Hepatocyte (in vitro differentiated cells): ENCODE data around the gene VPS8. TPM values are rescaled to one million over a fixed set of nuclear protein-coding genes. Genes with fewer than 3 reads are reported as not detected.
"Not testable (repeated sequence)": the region's sequence is repeated elsewhere in the genome, so short reads cannot be mapped to it uniquely, and the experiment has no call there.

Experiments
- DNase-seq: peaks from one replicate; pipeline ENCODE4 v3.0.0-alpha.2; 2016; ENCODE audit warnings: low spot score
- H2AFZ ChIP-seq: fragments of 200-600 bp; sonication (generic); 2 replicates; pipeline ENCODE4 v1.6.0; 2016; ENCODE audit warnings: antibody characterized with exemption, mild to moderate bottlenecking
- H3K27ac ChIP-seq: fragments of 200-600 bp; sonication (generic); 2 replicates; pipeline ENCODE4 v1.5.1; 2016; ENCODE audit warnings: mild to moderate bottlenecking
- H3K27me3 ChIP-seq: fragments of 200-600 bp; sonication (generic); 2 replicates; pipeline ENCODE4 v1.6.1; 2016
- H3K36me3 ChIP-seq: fragments of 200-600 bp; sonication (generic); replicated peaks from 2 replicates; pipeline ENCODE4 v1.5.1; 2016; ENCODE audit warnings: low read depth; ENCODE audit not compliant: insufficient read depth
- H3K4me1 ChIP-seq: fragments of 200-600 bp; sonication (generic); 2 replicates; pipeline ENCODE4 v1.5.1; 2016; ENCODE audit warnings: mild to moderate bottlenecking, moderate library complexity; ENCODE audit not compliant: insufficient read depth
- H3K4me2 ChIP-seq: fragments of 200-600 bp; sonication (generic); 2 replicates; pipeline ENCODE4 v1.6.0; 2016
- H3K4me3 ChIP-seq: fragments of 200-600 bp; sonication (generic); 2 replicates; pipeline ENCODE4 v1.5.1; 2016; ENCODE audit warnings: mild to moderate bottlenecking
- H3K79me2 ChIP-seq: fragments of 200-600 bp; sonication (generic); 2 replicates; pipeline ENCODE4 v1.6.0; 2017; ENCODE audit warnings: mild to moderate bottlenecking
- H3K9me2 ChIP-seq: fragments of 200-600 bp; sonication (generic); replicated peaks from 2 replicates; pipeline ENCODE4 v1.6.0; 2017; ENCODE audit warnings: mild to moderate bottlenecking; ENCODE audit not compliant: insufficient read depth
- H3K9me3 ChIP-seq: fragments of 200-600 bp; sonication (generic); 2 replicates; pipeline ENCODE4 v1.5.1; 2016; ENCODE audit warnings: low read depth, mild to moderate bottlenecking
- H4K20me1 ChIP-seq: fragments of 200-600 bp; sonication (generic); 2 replicates; pipeline ENCODE4 v1.6.0; 2016; ENCODE audit warnings: mild to moderate bottlenecking; ENCODE audit not compliant: insufficient read depth, poor library complexity, severe bottlenecking
- EZH2 ChIP-seq: fragments of 200-600 bp; sonication (generic); IDR thresholded peaks from 2 replicates; pipeline ENCODE4 v1.6.1; 2016; ENCODE audit warnings: antibody characterized with exemption, mild to moderate bottlenecking, borderline replicate concordance
- EZH2phosphoT487 ChIP-seq: fragments of 200-600 bp; sonication (generic); IDR thresholded peaks from one replicate; pipeline ENCODE4 v1.6.1; 2018; ENCODE audit warnings: antibody characterized with exemption, mild to moderate bottlenecking, low read depth, moderate library complexity; ENCODE audit not compliant: unreplicated experiment, severe bottlenecking
- WGBS: methylation state at CpG from one replicate; pipeline ENCODE4 v1.1.6; 2016; ENCODE audit warnings: low lambda C conversion rate; ENCODE audit errors: missing lambda C conversion rate; 5-methylcytosine and 5-hydroxymethylcytosine counted together
- polyA plus RNA-seq: library from polyadenylated mRNA; unstranded; fragments of >200 nt; fragmentation: Nextera tagmentation; extraction: Ambion mirVana; gene quantifications from 2 replicates; pipeline ENCODE4 v1.2.1, GENCODE V29; 2016
- total RNA-seq: library from RNA; depleted of rRNA; stranded (reverse); fragments of >200 nt; gene quantifications from 2 replicates; pipeline ENCODE4 v1.2.3, GENCODE V29; 2014
- TF ChIP-seq, protein P1 (sequence below): fragments of 200-600 bp; sonication (generic); IDR thresholded peaks from 2 replicates; pipeline ENCODE4 v1.5.1; 2016; ENCODE audit warnings: antibody characterized with exemption, mild to moderate bottlenecking; ENCODE audit not compliant: poor library complexity

Gene VPS8
- total and polyA plus RNA-seq, 2 experiments from 2014 or later = 20.5 to 61.9 TPM

DNA sequence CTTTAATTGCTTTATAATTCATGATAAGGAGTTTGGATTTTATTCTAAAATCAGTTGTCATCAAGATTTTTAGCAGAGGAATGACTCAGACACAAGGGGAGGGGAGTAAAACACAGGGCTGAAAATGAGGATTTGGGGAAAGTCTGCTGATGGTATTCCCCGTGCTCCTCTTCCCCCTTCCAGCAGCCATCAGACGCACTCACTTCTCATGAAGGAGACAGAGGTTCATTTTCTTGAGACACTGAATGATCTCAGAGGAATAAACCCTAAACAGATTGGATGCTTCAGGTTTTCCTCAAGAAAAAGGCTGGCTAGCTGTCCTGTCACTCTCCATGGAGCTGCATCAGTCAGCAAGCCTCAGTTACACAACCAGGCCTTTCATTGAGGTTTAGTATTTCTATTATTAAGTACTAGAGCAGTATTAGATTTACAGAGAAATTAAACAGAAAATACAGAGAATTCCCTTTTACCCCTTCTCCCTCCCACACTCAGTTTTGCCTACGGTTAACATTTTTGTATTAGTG is 174.5 kb downstream of the VPS8 start:
- no peak for DNase-seq

GRCh38 chr3:184993394-184993793 is 181.4 kb downstream of the VPS8 start:
- 87% methylated on average over 1 of the region's 1 CpG for WGBS
- Histone ChIP-seq H3K4me2 (no peak overlapping the region), H3K9me3 (no peaks in the 10 kb centered on the region), H3K4me1 (no peaks in the 10 kb centered on the region), H3K27ac (no peak overlapping the region), H2AFZ (no peak overlapping the region), H3K9me2 (no peaks in the 10 kb centered on the region), H3K4me3 (no peak overlapping the region), H4K20me1 (no peaks in the 10 kb centered on the region), H3K79me2 (no peaks in the 10 kb centered on the region), H3K36me3 (no peaks in the 10 kb centered on the region), H3K27me3 (no peaks in the 10 kb centered on the region)
- no peak for DNase-seq
- TF ChIP-seq, protein P1, sequence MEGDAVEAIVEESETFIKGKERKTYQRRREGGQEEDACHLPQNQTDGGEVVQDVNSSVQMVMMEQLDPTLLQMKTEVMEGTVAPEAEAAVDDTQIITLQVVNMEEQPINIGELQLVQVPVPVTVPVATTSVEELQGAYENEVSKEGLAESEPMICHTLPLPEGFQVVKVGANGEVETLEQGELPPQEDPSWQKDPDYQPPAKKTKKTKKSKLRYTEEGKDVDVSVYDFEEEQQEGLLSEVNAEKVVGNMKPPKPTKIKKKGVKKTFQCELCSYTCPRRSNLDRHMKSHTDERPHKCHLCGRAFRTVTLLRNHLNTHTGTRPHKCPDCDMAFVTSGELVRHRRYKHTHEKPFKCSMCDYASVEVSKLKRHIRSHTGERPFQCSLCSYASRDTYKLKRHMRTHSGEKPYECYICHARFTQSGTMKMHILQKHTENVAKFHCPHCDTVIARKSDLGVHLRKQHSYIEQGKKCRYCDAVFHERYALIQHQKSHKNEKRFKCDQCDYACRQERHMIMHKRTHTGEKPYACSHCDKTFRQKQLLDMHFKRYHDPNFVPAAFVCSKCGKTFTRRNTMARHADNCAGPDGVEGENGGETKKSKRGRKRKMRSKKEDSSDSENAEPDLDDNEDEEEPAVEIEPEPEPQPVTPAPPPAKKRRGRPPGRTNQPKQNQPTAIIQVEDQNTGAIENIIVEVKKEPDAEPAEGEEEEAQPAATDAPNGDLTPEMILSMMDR = no peak
- no peak for TF ChIP-seq EZH2phosphoT487
- TF ChIP-seq EZH2 = no peak

More for the DNA sequence above, 174.5 kb downstream of the VPS8 start:
- Histone ChIP-seq H3K27me3 (no peaks in the 10 kb centered on the region), H3K9me2 (no peaks in the 10 kb centered on the region), H3K4me1 (no peaks in the 10 kb centered on the region), H4K20me1 (no peaks in the 10 kb centered on the region), H3K9me3 (no peaks in the 10 kb centered on the region), H3K4me3 (no peak overlapping the region), H3K27ac (no peak overlapping the region), H3K79me2 (no peaks in the 10 kb centered on the region), H3K4me2 (no peak overlapping the region), H2AFZ (no peak overlapping the region), H3K36me3 (no peaks in the 10 kb centered on the region)
- TF ChIP-seq EZH2phosphoT487 (no peak), EZH2 (no peak)
- TF ChIP-seq, protein P1 = no peak
- WGBS = 94% methylated on average over 3 of the region's 3 CpGs

DNA sequence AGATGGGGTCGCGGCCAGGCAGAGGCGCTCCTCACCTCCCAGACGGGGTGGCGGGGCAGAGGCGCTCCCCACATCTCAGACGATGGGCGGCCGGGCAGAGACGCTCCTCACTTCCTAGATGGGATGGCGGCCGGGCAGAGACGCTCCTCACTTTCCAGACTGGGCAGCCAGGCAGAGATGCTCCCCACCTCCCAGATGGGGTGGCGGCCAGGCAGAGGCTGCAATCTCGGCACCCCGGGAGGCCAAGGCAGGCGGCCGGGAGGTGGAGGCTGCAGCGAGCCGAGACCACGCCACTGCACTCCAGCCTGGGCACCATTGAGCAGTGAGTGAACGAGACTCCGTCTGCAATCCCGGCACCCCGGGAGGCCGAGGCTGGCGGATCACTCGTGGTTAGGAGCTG is 191.9 kb downstream of the VPS8 start:
- H3K4me3 ChIP-seq, DNase-seq, H3K27me3 ChIP-seq, H2AFZ ChIP-seq, H4K20me1 ChIP-seq, H3K27ac ChIP-seq, H3K4me2 ChIP-seq, H3K4me1 ChIP-seq, H3K9me3 ChIP-seq, H3K9me2 ChIP-seq, H3K79me2 ChIP-seq, H3K36me3 ChIP-seq: not testable (repeated sequence)
- 95% methylated on average over 22 of the region's 28 CpGs for WGBS

- DNase-seq = no peak
- 92% methylated on average over 3 of the region's 3 CpGs for WGBS
- Histone ChIP-seq H3K27ac (no peak overlapping the region), H3K79me2 (no peaks in the 10 kb centered on the region), H4K20me1 (no peaks in the 10 kb centered on the region), H3K4me3 (no peak overlapping the region), H3K4me1 (no peaks in the 10 kb centered on the region), H3K9me3 (no peaks in the 10 kb centered on the region), H2AFZ (no peak overlapping the region), H3K27me3 (no peaks in the 10 kb centered on the region), H3K9me2 (no peaks in the 10 kb centered on the region), H3K36me3 (no peaks in the 10 kb centered on the region), H3K4me2 (no peak overlapping the region)
- TF ChIP-seq, protein P1 = no peak
- TF ChIP-seq EZH2phosphoT487 (no peak), EZH2 (no peak)
Measured at GRCh38 chr3:185009650-185010049, 197.7 kb downstream of the VPS8 start.

DNA sequence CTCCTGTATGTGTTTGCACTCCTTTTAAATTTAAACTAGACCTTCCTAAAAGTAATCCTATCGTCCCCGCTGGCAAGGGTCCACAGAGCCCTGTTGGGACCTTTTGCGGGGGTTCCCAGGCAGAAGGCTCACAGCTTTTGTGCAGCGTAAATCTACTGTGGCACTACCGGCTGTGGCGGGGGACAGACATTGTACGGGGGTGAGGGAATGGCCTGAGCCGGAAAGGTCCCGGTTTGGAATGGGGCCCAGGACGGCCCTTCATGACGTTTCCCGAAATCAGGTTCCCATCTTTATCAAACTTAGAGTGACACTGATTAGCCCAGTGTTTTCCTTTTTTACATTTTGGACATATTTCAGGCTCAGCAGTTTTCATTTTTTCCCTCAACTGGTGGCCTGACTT is 205.6 kb downstream of the VPS8 start:
- H3K27me3 ChIP-seq, H3K4me2 ChIP-seq, H3K9me3 ChIP-seq, H3K79me2 ChIP-seq, H3K4me3 ChIP-seq, H4K20me1 ChIP-seq, H3K36me3 ChIP-seq, DNase-seq, H3K9me2 ChIP-seq, H2AFZ ChIP-seq, H3K4me1 ChIP-seq, H3K27ac ChIP-seq: not testable (repeated sequence)
- 98% methylated on average over 11 of the region's 12 CpGs for WGBS

DNA sequence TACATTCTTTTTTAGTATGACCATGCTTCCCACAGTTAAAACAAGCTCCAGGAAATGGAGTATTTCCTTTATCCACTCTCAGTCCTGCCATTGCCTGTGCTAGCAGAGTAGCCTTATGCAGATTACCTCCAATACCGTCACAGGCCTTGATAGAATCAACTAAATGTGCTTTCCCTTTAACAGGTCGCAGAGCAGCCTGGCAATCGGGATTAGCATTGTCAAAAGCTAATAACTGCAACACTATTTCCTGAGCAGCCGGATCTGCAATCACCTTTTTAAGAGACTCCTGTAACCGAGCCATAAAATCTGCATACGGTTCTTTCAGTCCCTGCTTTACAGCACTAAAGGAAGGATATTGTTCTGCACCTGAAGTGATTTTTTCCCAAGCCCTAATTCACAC is 206.0 kb downstream of the VPS8 start:
- DNase-seq, H3K4me2 ChIP-seq, H3K27me3 ChIP-seq, H2AFZ ChIP-seq, H3K4me3 ChIP-seq, H3K4me1 ChIP-seq, H3K9me2 ChIP-seq, H4K20me1 ChIP-seq, H3K9me3 ChIP-seq, H3K79me2 ChIP-seq, H3K27ac ChIP-seq, H3K36me3 ChIP-seq: not testable (repeated sequence)
- WGBS = 91% methylated on average over 6 of the region's 6 CpGs
